Adrenal gland (tissue), 5 donors: ENCODE results near the gene MLLT3.

Experiments used
- CTCF ChIP-seq, 6 experiments: fragments of 450-650 bp in 4 of 6; fragments of 200-600 bp in 2 of 6; sonication (generic) in 1 of 6; IDR thresholded peaks; 1 replicate in 5 of 6; 2 replicates in 1 of 6; pipeline versions ENCODE4 v1.5.1 to v1.8.0; 2016 to 2021; ENCODE audit warnings: antibody characterized with exemption in 6 of 6, mild to moderate bottlenecking in 2 of 6, moderate library complexity in 1 of 6
- POLR2A ChIP-seq, 2 donors: fragments of 450-650 bp; IDR thresholded peaks; one replicate each; pipeline ENCODE4 v1.6.1; 2017; ENCODE audit warnings: antibody characterized with exemption in 2 of 2, mild to moderate bottlenecking in 2 of 2, moderate library complexity in 1 of 2
- donor health status: DM: no; HTN: no; CAD: no.

- TF ChIP-seq CTCF (IDR thresholded peaks at IDR 0.05) = no peak
- no peak for TF ChIP-seq POLR2A (IDR thresholded peaks at IDR 0.05)
These were observed 117.4 kb downstream of the MLLT3 start for GRCh38 chr9:20504930-20505329.
